WTC11 (cell line): Measurements from ENCODE around the gene TEX35.

Experiments
- CTCF ChIP-seq: fragments of 200-600 bp; IDR thresholded peaks from 2 replicates; pipeline ENCODE4 v1.8.0; 2022; ENCODE audit warnings: antibody characterized with exemption
- E2F1 ChIP-seq: sonication (generic); formaldehyde crosslinking; IDR thresholded peaks from 2 replicates; pipeline ENCODE4 v1.8.0; 2022; ENCODE audit warnings: mild to moderate bottlenecking, missing genetic modification reagents
- FOXP4 ChIP-seq: sonication (generic); formaldehyde crosslinking; IDR thresholded peaks from 2 replicates; pipeline ENCODE4 v1.8.0; 2022; ENCODE audit warnings: mild to moderate bottlenecking, missing genetic modification reagents
- TEAD4 ChIP-seq: sonication (generic); formaldehyde crosslinking; IDR thresholded peaks from 2 replicates; pipeline ENCODE4 v1.8.0; 2022; ENCODE audit warnings: mild to moderate bottlenecking, missing genetic modification reagents

GRCh38 chr1:178465011-178465410, 47.9 kb upstream of the TEX35 start:
- TF ChIP-seq CTCF (no peak), TEAD4 (no peak), E2F1 (no peak), FOXP4 (CRISPR knock-in tag) (no peak)
